Fibroblast of peridontal ligament (primary cell): Measurements from ENCODE around the gene LRRC8B.
"Not testable (repeated sequence)": the region's sequence is repeated elsewhere in the genome, so short reads cannot be mapped to it uniquely, and the experiment has no call there.

Experiments used
- DNase-seq: peaks from one replicate; pipeline ENCODE4 v3.0.0-alpha.2; 2010; ENCODE audit errors: extremely low read depth

Gene LRRC8B

DNA sequence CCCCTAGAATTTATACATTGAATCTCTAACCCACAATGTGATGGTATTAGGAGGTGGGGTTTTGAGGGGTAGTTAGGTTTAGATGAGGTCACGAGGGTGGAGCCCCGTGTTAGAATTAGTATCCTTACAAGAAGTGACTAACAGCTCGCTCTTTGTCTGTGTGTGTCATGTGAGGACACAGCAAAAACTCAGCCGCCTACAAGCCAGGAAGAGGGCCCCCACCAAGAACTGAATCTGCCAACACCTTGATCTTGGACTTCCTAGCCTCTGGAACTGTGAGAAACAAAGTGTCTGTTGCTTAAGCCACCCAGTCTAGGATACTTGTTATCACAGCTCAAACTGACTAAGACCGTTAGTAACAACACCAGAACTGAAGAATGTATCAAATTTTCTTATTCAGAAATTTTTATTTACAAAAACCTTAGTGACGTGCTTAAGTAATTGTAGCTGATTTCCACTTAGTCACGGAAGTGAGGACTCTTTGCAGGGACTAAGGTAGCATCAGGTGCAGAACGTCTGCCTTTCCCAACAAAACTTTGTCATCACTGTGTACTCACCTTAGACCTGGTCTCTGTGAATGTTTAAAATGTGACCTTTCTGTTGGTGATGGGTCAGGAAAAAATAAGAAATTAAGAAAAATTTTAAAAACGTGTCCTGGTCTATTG is 83.8 kb downstream of the LRRC8B start:
- no peak for DNase-seq

DNA sequence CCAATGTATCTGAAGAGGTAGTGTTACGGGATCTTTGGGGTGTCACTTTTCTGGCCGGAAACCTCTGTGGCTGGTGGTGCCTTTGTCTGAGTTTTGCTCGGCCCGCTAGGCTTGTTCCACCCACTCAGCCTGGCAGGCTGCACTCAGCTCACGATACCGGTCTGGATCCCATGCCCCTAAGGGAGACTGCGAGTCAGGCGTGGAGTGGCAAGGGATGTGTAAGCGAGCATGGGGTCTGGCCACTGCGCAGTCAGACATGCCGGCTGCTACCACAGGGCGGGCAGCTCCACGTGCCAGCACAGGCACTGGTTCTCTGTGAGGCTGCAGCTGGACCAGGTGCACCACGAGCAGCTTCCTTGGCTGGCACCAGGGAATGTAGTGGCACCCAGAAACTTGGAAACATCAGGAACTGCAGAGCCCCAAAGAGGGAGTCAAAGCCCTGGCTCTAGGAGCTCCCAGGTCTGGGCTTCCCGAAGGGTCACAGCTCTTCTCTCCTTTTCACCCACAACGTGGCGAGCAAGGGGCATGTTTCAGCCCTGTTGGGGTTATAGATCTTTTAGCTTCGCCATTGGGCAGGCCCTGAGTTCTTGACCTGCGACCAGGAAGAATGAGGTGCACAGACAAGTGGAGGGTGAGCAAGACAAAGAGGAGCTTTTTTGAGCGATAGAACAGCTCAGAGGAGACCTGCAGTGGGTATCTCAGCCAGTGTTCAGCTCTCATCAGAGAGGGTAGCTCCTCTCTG is 84.5 kb downstream of the LRRC8B start:
- DNase-seq = no peak

DNA sequence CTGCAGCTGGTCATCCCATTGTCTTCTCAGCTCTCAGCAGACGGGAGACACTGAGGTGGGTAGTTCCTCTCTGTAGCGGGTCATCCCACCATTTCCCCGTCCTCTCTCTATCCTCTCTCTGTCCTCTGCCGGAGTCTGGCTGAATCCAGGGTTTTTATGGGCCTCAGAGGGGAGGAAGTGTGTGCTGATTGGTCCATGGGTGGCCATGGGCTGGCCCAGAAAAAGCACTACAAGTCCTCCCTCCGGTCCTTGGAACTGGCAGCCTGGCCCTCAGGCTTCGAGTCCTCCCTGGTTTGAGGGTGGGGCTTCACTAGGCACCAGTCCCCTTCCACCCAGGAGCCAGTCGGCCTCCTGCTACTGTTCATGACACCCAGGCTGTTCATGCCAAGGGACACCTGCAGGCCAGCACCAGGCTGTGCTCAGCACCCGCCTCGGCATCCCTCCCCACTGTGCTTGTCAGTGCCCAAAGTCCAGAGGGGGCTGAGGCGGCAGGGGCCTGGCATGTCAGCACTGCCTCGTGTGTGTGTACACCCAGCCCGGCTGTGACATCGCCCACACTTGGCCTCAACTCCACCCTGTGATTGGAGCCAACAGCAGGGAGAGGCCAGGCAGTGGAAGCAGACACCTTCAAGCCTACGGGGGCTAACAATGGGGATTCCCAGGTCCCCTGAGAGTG is 85.3 kb downstream of the LRRC8B start:
- no peak for DNase-seq

DNA sequence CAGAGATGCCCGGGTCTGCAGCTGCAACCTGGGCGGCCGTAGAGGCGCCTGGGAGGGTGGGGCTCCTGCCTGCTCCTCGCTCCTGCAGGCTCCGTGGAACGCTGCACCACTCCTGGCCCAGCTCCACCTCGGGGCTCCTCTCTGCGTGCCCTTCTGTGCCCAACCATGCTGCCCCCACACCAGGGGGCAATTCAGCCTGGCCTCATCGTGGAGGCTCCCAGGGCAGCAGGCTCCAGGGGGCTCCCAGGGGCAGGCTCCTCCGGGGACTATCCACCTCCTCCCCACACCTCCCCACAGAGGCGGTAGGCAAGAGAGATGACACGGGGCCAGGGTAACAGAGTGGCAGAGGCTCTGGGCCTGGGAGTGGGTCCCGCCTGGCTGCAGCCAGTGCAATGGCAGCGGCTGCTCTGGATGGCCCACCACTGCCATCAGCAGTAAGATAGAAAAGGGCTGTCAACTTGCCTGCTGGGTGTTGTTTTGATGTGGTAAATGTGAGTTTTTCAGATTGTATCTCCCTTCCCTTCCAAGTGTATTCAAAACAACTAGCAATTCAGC is 85.9 kb downstream of the LRRC8B start:
- no peak for DNase-seq

GRCh38 chr1:89611721-89612120 is 87.1 kb downstream of the LRRC8B start:
- no peak for DNase-seq

DNA sequence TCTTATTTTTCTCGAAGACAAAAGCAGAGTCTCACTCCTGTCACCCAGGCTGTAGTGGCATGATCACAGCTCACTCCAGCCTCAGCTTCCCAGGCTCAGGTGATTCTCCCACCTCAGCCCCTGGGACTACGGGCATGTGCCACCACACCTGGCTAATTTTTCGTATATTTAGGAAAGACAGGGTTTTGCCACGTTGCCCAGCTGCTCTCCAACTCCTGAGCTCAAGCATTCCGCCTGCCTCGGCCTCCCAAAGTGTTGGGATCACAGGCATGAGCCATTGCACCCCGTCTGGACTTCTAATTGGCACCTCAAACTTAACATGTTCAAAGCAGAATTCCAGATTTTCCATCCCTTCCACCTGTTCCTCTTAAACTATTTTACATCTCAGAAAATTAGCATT is 89.3 kb downstream of the LRRC8B start:
- DNase-seq = no peak

DNA sequence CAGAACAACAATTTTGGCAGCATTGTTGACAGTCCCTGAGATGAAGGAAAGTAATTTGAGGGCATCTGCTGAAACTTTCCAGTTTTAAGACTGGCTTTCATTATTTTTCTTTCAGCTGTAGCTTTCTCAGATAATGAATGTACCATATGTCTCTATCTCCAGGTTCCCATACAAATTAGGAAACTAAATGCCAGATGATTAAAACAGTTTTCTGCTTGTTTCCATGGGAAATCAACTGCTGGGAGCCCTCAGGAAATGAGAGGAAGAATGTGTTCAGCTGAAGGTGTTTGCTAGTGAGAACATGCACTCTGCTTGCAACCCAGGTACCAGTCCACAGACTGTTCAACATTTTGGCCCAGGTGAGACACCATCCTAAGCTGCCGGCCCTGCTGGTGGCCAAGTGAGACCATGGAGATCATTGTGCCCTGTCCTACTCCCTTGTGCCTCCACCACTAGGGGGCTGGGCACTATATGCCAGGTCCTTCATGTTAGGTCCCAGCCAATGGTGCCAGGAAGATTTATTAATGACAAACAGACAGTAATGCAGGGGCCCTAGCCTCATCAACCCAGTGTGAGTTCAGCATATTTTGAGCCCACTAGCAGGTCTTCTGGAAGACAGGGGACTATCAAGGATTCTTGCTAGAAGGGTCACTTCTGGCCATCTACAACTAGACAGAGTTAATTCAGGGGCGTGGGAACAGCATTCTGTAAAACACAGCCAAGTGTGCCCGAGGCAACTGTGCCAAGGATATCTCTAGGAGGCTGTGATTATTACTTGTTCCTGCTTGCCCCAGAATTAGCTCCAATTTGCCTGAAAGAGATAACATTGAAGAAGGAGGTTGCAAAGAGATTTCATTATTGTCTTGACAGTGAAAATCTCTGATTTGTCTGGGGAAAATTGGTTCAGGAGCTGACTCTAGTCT is 91.3 kb downstream of the LRRC8B start:
- no peak for DNase-seq

DNA sequence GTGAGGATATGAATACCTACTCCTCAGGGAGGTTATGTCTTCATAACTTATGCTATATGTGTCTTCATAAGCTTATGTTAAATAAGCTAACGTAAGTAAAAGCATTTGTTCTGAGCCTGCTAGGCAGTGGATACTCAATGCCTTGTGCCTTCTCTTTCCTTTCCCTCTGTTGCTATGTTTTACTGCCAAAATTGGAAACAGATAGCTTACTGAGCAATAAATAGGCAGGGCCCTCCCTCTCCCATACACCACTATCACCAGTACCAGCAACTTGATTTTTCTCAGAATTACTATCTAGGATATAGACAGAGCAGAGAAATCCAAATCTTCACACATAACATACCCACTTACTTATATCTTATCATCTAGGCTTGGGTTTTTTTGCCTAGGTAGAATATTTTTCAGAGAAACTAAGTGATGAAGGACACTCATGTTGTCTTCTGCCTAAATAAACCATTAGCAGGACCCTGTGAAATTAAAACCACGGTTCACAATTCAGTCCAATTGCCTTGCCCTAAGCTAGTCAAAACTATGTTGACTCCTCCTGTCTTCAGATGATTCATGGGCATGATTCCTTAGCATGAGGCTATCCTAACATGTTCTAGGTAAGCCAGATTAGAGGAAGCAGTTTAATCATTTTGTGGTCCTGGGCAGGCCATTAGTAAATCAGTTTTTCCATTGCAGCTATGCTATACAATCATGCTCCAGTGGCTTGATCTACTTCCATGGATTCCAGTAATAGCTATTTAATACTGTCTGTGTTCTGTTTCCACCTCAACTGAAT is 92.4 kb downstream of the LRRC8B start:
- no peak for DNase-seq

GRCh38 chr1:89620664-89621063 is 96.0 kb downstream of the LRRC8B start:
- DNase-seq = no peak

GRCh38 chr1:89622895-89623294 is 98.3 kb downstream of the LRRC8B start:
- DNase-seq = peak; percentile 53

DNA sequence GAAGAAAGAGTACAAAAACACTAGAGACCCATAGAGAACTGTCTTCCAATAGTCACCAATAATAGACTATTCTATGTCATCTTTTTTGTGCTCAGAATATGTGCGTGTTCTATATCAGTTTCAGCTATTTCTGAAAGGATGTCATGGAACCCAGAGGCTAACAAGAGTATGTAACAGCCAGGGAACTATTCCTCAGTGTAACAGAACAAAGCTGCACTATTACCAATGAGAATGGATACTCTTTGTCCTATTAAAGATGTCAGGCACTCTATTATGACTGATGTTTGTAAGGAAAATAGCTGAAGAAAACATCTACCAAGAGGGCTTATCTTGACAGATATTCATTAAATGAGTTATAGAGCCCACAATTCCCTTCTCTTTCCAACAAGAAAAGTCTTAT is 99.7 kb downstream of the LRRC8B start:
- no peak for DNase-seq

GRCh38 chr1:89624715-89625323 is 100.2 kb downstream of the LRRC8B start:
- no peak for DNase-seq

- no peak for DNase-seq
These were observed 103.0 kb downstream of the LRRC8B start for GRCh38 chr1:89627596-89627962.

DNA sequence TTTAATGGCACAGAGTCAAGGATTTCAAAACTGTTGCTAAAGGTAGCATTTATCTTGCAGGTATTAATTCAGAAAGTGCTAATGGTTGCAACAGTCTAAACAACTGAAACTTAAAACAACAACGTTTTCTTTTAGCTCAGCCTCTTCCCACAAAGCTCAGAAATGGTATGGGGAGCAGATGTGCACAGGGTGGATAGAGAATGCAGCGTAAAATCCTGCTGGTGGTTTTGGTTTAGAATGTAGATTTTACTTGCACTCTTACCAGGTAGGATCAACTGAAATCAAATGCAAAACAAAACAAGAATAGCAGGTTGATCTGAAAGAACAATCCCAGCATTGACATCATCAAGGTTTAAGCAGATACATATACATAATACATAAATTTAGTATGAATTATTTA is 104.5 kb downstream of the LRRC8B start:
- no peak for DNase-seq

- not testable (repeated sequence) for DNase-seq
These were observed 105.0 kb downstream of the LRRC8B start for GRCh38 chr1:89629600-89629999.

GRCh38 chr1:89630048-89630447 is 105.4 kb downstream of the LRRC8B start:
- DNase-seq = no peak

GRCh38 chr1:89631816-89632656 is 107.4 kb downstream of the LRRC8B start:
- DNase-seq = peak; percentile 12

DNA sequence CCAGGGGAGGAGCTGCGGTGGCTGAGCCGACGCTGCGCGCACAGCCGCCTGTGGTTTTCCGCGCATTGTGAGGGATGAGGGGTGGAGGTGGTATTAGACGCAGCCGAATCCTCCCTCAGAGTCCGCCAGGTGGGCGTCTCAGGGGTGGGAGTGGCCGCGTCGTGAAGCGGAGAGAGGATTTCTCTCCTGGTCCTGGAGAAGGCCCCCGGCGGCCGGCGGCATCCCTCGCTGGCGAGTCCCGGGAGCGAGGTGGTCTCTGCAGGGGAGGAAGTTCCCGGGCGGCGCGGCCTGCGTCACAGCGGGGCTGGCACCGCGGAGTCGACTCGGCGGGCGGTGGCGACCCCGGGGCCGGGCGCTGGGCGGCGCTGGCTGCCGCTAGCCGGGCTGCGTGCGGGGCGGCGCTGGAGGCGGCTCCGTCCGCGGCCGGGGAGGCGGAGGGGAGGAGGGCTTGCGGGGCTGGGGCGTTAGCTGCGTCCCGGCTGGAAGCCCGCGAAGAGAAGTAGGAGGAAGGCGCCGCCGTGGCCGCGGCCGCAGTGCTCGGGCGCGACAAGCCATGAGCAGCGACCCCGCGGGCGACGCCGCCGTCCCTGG is 108.1 kb downstream of the LRRC8B start, which contains the start of gene LRRC8C:
Gene LRRC8C (plus strand): TSS at position 464 of the 591 bp plus-strand sequence. CDS start 53,354 bp downstream, outside the sequence.
- peak; percentile 63 for DNase-seq

DNA sequence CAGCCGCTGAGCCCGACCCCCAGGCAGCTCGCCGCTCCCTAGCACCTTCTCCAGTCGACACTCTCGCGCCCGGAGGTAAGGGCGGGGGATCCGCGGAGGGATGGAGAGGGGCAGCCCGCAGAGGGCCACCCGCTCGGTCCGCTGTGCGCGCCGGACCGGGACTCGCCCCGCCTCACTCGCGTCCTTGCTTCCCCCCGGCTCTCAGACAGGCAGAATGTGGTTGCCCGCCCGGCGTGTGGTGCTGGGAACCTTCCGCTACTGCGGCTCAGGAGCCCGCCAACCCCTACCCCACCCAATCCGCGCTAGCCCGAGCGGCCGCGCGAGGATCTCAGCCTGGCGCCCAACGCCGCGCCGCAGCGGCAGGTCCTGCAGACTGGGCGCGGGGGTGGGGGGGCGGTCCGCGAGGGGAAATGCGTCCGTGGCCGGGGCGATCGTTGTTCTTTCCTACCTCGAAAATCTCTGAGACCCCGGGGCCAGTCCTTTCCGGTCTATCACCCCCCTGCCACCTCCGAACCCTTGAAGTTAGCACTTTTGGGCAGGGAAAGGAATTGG is 108.7 kb downstream of the LRRC8B start:
- DNase-seq = peak; percentile 43
